ENCODE data around the gene CASP4.
"Not testable (repeated sequence)": the region's sequence is repeated elsewhere in the genome, so short reads cannot be mapped to it uniquely, and the experiment has no call there.

Gene CASP4

DNA sequence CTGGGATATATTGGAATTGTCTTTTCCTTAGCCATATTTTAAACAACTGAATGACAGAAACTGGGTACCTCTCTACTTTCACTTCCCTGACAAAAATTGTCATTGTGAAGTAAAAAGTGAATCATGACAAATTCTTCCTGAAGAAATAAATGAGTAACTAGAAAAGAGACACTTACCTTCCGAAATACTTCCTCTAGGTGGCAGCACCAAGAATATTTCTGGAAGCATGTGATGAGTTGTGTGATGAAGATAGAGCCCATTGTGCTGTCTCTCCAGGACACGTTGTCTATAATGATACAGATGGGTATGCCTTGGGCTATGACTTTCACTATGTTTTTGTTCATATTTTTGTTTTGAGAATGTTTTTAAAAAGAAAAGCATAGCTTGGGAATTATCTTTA, 21.5 kb downstream of the CASP4 start:
- peak; percentile 7 for DNase-seq

DNA sequence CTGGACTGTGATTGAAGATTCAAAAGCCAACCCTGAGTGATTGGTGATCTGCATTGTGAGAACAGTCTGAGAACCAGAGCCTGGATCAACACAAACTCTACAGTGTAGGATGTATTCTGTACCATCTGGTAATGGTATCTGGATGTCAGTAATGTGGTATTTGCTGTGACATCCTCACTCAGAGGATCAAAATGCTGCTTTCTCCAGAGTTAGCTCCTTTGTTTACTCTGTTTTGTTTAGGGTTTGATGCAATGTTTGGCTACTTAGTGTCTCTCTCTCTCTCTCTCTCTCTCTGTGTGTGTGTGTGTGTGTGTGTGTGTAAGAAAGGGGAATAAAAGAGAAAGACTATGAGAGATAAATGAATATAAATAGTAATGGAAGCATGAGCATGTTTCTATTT, 24.3 kb downstream of the CASP4 start:
- no peak for DNase-seq

DNA sequence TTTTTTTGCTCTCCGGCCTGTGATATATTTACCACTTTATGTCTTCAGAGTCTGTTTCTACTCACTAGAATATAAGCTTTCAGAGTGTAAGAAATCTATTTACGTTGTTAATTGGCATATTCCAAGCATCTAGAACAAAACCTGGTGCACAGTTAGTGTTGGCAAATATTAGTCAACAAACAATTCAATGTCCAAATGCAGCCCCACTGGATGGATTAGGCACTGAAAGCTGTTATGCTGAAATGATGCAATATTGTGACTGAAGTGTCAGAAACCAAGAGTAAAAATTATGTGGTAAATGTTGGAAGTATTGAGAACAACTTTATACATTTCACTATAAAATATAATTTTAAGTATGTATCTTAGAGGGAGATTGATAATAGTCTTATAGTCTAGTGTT, 24.8 kb downstream of the CASP4 start:
- no peak for DNase-seq

DNA sequence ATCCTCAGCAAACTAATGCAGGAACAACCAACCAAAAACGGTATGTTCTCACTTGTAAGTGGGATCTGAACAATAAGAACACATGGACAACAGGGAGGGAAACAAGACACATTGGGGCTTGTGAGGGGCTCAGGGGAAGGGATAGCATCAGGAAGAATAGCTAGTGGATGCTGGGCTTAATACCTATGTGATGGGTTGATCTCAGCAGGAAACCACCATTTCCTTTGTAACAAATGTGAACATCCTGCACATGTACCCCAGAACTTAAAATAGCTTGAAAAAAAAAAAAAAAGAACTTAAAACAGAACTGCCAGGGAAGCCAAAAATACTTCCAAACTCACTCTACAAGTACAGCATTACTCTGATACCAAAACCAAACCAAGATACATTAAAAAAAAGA, 33.8 kb downstream of the CASP4 start:
- DNase-seq: no peak

DNA sequence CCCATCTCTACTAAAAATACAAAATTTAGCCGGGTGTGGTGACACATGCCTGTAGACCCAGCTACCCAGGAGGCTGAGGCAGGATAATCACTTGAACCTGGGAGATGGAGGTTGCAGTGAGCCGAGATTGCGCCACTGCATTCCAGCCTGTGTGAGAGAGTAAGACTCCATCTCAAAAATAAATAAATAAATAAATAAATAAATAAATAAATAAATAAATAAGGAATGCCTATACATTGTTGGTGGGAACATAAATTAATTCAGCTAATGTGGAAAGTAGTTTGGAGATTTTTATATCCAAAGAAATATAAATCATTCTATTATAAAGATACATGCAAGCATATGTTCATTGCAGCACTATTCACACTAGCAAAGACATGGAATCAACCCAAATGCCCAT, 34.3 kb downstream of the CASP4 start:
- DNase-seq: not testable (repeated sequence)

DNA sequence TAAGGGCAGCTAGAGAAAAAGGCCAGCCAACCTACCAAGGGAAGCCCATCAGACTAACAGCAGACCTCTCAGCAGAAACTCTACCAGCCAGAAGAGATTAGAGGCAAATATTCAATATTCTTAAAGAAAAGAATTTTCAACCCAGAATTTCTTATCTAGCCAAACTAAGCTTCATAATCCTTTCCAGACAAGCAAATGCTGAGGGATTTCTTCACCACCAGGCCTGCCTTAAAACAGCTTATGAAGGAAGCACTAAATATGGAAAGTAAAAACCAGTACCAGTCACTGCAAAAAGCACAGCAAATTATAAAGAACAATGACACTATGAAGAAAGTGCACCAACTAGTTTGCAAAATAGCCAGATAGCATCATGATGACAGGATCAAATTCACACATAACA, 39.6 kb downstream of the CASP4 start:
- no peak for DNase-seq

DNA sequence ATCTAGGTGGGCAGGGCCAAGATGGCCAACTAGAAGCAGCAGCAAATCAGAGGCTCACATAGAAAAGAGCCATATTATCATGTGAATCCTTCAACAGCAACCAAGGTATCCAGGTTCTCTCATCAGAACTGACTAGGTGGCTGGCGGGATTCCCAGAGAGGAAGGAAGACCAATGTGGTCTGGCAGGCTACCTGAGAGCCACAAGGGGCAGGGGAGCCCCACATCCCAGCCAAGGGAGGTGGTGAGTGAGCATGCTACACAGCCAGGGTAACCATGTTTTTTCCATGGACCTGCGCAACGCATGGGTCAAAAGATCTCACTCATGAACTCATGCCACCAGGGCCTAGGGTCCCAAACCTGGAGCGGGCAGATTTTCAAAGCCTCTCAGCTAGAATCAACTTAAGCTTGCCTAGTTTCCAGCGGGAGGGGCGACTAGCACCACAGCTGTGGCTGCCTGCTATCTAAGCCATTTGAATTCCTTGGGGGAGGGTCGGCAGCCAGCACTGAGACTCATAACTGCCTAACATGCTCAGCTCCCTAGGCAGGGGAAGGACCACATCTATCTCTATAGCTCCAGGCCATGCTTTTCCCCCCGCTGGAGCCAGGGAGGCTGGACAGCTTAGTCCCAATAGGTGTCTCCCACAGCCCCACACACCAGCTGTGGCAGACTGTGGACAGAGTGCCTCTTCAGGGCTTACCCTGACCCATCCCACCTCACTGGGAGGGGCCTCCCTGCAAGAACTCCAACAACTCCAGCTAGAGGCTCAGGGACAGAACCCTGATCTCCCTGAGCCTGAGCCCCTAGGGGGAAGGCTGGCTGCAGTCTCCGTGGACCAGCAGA, 41.4 kb downstream of the CASP4 start:
- no peak for DNase-seq

DNA sequence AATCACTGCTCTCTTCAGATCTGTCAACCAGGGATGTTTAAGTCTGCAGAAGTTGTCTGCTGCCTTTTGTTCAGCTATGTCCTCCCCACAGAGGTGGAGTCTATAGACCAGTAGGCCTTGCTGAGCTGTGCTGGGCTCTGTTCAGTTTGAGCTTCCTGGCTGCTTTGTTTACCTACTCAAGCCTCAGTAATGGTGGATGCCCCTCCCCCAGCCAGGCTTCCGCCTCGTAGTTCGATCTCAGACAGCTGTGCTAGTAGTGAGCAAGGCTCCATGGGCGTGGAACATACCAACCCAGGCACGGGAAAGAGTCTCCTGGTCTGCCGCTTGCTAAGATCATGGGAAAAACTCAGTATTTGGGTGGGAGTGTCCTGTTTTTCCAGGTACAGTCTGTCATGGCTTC, 42.5 kb downstream of the CASP4 start:
- no peak for DNase-seq

DNA sequence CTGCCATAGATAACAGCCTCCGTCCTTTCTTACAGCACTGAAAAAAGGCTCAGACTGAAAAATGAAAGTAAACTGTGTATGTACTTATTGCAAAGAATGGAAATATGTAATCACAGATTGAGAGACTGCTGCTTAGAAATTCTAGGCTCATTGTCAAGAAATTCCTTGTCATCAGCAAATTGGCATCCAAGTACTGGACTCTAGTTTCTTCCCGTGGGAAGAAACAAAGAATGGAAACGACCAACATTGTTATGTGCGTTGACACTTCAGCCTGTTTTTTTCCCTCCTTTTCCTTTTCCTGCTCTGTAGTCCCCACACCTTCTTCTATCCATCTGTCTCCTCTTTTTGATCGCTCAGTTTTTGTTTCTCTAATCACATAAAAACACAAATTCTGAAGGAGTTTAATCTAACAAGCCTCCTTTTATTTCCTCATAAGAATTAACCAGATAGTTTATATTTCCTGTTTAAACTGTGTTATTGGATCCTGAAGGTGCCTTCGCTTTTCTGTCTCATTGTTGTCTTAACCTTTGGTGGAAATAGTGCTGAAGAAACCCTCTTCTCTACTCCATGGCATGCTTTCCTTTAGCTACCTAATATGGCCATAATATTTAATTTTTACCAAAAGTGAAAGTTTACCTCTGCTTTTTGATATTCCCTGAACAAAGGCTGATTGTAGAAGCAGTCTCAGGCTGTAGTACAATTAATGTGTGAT, 50.1 kb downstream of the CASP4 start:
- no peak for DNase-seq

DNA sequence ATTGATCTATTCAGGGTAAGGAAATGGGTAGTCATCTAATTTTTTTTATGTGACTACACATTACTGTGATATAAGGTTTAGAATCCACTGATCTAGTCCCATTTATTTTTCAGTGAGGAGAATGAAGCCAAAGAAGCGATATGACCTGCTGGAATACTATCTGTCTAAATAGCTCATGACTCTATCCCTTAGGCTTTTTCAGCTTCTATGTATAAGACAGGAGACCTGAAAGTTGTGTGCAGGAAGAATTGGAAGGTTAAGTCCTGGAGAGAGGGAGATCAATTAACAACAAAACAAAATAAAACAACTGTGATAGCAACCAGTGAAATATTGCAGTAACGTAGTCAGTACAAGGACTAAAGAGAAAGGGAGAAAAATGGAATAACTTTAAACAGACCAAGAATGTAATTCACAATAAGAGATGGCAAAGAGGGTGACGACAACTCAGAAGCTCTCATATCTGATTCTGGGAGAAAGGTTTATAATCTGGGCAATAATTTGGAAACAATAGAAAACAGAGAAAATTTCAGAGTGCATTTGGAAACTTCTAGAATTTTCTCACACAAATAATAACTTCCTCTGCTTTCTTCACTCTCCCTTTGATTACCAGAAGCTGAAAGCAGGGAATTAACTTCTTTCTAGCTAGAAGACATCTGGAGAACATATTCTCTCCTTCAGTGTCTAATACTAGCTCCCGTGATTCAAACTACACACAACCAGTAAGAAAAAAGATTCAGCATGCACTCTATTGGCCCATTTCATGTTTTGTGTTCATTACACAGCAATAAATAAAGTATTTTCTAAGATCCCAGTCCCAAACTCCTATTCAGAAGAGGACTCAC, 50.9 kb downstream of the CASP4 start:
- DNase-seq: no peak

DNA sequence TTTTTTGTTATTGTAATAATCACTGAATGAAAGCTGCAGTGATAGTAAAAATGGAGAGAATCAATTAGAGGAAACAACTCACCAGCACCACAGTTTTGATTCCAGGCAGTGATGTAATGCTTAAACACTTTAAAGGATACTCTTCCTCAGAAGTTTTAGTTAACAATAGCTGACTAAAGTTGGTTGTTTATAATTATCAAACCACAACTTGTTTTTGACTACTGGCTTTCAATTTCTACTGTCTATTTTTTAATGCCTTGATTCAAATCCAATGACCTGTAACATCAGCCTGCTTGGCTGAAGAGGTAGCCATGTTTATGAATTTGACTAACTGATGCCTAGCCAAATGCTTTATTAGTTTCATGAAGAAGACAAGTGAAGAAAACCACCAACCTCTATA, 51.9 kb downstream of the CASP4 start:
- no peak for DNase-seq

DNA sequence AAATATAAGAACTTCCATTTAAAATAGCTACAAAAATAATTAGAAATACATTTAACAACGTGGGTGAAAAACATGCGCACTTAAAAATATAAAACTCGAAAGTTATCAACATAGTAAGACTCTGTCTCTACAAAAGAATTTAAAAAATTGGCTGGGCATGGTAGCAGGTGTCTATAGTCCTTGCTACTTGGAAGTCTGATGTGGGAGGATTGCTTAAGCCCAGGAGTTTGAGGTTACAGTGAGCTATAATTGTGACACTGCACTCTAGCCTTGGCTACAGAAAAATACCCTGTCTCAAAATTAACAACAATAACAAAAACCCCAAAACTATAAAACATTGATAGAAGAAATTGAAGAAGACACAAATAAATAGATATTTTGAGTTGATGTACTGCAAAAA, 56.3 kb downstream of the CASP4 start:
- DNase-seq: no peak

DNA sequence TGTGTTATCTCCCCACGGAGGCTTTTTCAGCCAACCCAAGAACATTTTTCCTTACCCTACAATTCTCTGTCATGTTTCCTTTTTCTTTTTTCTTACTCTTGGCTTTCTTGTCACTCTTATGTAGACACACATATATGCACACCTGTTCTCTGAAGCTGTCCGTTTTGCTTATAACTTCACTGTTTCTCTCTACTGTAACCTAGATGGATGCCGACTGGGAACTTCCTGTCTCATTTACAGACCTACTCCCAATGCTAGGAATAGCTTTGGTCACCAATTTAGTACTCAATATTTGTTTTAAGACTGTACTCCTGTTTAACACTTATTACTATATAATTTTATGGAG, 60.2 kb downstream of the CASP4 start:
- no peak for DNase-seq

DNA sequence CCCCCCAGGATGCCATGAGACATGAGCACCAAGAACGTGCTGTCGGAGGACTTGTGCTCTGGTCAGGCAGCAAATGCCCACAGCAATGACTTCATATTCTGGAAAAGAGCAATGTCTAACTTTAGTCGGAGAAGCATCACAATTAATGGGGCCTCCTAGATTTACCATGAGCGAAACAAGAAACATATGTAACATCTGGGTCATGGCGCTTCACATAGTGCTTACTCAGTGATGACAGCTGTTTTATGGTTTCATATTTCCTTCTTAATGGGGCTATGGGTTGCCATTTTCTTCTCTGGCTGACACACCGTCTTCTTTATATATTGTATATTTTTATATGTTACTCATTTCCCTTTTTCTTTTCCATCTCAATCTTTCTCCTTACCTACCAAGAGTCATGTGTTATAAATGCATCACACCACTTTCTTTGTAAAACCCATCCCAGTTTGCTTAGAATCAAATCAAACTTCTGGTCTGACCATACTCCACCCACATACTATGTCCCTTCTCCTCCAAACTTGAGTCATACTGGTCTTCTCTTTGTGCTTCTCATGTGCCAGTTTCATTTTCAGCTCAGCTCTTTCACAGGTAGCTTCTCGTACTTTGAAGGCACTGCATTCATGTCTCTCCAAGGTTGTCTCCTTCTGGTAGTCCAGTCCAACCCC, 60.7 kb downstream of the CASP4 start:
- DNase-seq: no peak

DNA sequence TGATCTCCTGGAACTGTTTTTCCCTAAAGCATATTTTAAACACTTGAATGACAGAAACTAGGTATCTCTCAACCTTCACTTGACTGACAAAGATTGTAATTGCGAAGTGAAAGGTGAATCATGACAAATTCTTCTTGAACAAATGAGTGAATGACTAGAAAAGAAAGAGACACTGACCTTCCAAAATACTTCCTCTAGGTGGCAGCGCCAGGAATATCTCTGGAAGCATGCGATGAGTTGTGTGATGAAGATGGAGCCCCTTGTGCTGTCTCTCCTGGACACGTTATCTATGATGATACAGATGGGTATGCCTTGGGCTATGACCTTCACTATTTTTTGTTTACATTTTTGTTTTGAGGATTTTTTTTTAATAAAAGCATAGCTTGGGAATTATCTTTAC, 63.1 kb downstream of the CASP4 start:
- no peak for DNase-seq

DNA sequence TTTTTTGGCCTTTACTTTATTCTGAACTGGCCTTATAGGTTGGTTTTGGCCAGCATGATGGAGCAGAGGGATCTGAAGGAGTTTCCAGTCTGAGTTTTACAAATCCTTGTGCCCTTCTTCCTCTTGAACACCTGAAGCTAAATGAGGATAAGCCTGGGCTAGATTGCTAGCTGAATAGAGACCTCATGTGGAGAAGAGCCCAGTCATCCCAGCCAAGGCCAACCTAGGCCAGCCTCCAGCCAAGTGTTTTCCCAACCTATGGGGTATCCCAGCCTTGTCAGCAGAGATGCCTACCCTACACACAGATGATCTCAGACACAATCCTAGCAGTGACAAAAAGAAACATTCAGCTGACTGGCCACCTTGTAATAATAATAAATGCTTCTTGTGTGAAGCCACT, 69.1 kb downstream of the CASP4 start:
- DNase-seq: no peak

DNA sequence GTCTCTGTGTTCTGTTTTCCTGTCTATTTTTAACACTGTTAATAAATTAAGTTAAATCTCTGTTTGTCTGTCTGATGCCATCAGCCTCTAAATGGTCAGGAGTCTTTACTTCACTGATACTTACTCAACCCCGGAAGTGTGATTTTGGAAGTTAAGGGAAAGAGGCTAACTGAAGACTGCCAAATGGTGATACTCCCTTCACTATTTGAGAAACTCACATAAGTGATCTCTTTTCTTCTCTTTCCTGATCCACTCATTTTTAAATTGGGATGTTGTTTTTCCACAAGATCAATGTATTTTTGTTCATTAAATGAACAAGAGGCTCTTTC, 69.7 kb downstream of the CASP4 start:
- DNase-seq: no peak

DNA sequence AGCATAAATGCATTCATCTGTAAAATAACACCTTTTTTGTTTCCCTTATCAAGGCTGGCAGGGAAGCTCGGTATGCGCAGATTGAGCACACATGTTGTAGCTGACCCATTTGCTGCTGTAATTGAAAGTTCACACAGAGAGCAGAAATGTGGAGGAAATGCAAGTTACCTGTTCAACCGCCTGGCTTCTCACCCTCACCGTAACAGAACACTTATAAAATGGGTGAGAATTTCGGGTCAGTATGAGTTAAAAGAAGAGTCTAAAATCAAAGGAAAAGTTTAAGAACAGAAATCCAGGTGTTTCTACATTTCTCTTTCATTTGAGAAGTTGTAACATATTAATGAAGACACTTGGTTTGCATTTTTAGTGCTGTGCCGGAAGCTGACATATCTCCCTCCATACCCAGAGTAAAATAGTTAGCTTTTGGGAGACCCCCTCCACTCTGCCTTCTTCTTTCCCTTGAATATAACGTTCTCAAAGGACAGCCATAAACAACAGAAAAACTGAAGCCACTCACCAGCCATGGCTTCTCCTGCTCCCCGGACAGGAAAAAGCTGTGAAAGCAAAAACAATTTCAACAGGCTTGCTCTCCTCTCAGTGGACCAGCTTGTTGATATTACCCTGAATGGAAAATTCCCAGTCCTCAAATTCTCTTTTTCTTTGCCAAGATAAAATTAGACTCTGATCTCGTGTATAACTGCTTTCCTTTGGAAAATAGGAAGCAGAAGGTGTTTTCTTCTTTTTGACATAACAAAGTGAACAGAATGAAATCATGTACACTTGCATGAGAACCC, 70.3 kb downstream of the CASP4 start, which contains the start of gene CASP12:
Gene CASP12, minus strand, starts transcription at position 570 of the 794 bp plus-strand sequence.
- DNase-seq: no peak

DNA sequence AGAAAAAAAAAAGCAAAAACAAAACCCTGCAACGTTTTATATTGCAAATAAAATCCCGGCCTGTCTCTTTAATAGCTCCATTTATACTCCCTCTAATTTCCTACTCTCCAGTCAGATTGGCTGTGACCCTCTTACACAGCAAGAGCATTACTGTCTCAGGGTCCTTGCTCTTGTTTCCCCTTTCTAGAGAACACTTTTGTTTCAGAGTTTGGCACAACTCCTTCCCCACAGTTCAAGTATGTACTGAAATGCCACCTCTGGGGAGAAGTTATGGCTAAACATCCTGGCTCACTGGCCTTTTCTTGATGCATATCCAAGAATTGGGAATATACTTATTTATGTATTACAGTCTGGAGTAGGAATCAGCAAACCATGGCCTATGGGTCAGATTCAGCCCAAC, 72.7 kb downstream of the CASP4 start:
- DNase-seq: no peak

DNA sequence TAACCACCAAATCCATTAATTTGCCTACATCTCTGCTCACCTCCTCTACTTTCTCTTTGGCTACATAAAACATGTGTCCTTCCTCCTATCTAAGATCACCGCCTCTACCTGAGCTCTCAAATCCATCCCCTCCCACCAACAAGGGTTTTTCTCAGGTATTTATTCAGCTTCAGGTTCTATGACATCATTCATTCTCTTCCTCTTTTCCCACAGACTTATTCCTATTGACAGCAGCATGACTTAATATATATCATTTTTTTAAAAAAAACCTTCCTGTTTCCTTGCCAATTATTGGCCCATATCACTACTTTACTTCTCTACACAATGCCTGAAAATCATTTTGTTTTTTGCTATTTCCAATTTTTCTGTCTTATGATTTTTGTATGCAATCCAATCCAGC, 74.5 kb downstream of the CASP4 start:
- DNase-seq: no peak
